Ectodermal cell (in vitro differentiated cells): ENCODE measurements around the gene ADIRF.

Source experiments
- H3K27ac ChIP-seq: 2 replicates; pipeline ENCODE4 v1.7.0; 2013; ENCODE audit warnings: mild to moderate bottlenecking, low read depth, low read length; ENCODE audit not compliant: insufficient read depth, poor library complexity, severe bottlenecking
- H3K27me3 ChIP-seq: 2 replicates; pipeline ENCODE4 v1.7.0; 2013; ENCODE audit warnings: mild to moderate bottlenecking, low read length; ENCODE audit not compliant: insufficient read depth, control insufficient read depth, poor library complexity, severe bottlenecking
- H3K36me3 ChIP-seq: one replicate; pipeline ENCODE4 v1.7.0; 2013; ENCODE audit warnings: low read length; ENCODE audit not compliant: control insufficient read depth, insufficient read depth
- H3K4me1 ChIP-seq: one replicate; pipeline ENCODE4 v1.7.0; 2013; ENCODE audit warnings: low read length; ENCODE audit not compliant: control insufficient read depth, insufficient read depth
- H3K4me3 ChIP-seq: 2 replicates; pipeline ENCODE4 v1.7.0; 2013; ENCODE audit warnings: low read depth, low read length, control low read depth; ENCODE audit not compliant: insufficient read depth
- H3K9me3 ChIP-seq: 2 replicates; pipeline ENCODE4 v1.7.0; 2013; ENCODE audit warnings: mild to moderate bottlenecking, low read length, moderate library complexity; ENCODE audit not compliant: control insufficient read depth
- WGBS, 2 experiments: methylation state at CpG; one replicate each; pipeline ENCODE4 v1.1.7; 2013; ENCODE audit warnings: missing lambda C conversion rate in 2 of 2; 5-methylcytosine and 5-hydroxymethylcytosine counted together

Gene ADIRF

GRCh38 chr10:86961481-86962091, 6.7 kb upstream of the ADIRF start:
- Histone ChIP-seq H3K36me3 (no peaks in the 10 kb centered on the region), H3K27ac (no peak overlapping the region), H3K4me3 (no peak overlapping the region), H3K9me3 (no peaks in the 10 kb centered on the region), H3K27me3 (no peaks in the 10 kb centered on the region), H3K4me1 (peaks cover 21% of the 10 kb centered on the region)
- WGBS, 2 experiments, result 93 to 96% methylated on average over 12 of the region's 12 CpGs

- peaks cover 24% of the 10 kb centered on the region for H3K4me1 ChIP-seq
- H3K27ac ChIP-seq, result no peak overlapping the region
- 92 to 96% methylated on average over 7 of the region's 7 CpGs for WGBS, 2 experiments
- no peaks in the 10 kb centered on the region for H3K36me3 ChIP-seq
- no peaks in the 10 kb centered on the region for H3K9me3 ChIP-seq
- H3K27me3 ChIP-seq, result no peaks in the 10 kb centered on the region
- H3K4me3 ChIP-seq, result no peak overlapping the region
Measured at GRCh38 chr10:86962136-86962980, 5.9 kb upstream of the ADIRF start.

GRCh38 chr10:86962981-86963310, 5.3 kb upstream of the ADIRF start:
- 91 to 95% methylated on average over 7 of the region's 7 CpGs for WGBS, 2 experiments
- no peak overlapping the region for H3K27ac ChIP-seq
- no peaks in the 10 kb centered on the region for H3K27me3 ChIP-seq
- no peaks in the 10 kb centered on the region for H3K9me3 ChIP-seq
- H3K36me3 ChIP-seq, result no peaks in the 10 kb centered on the region
- peaks cover 24% of the 10 kb centered on the region for H3K4me1 ChIP-seq
- H3K4me3 ChIP-seq, result no peak overlapping the region

GRCh38 chr10:86963341-86963919, 4.9 kb upstream of the ADIRF start:
- no peaks in the 10 kb centered on the region for H3K36me3 ChIP-seq
- no peaks in the 10 kb centered on the region for H3K9me3 ChIP-seq
- no peak overlapping the region for H3K27ac ChIP-seq
- 92 to 96% methylated on average over 12 of the region's 12 CpGs for WGBS, 2 experiments
- H3K27me3 ChIP-seq, result no peaks in the 10 kb centered on the region
- no peak overlapping the region for H3K4me3 ChIP-seq
- H3K4me1 ChIP-seq, result peaks cover 24% of the 10 kb centered on the region

GRCh38 chr10:86964061-86964846, 4.0 kb upstream of the ADIRF start:
- H3K27ac ChIP-seq, result no peak overlapping the region
- whole genome bisulfite sequencing, 2 experiments, result 93 to 94% methylated on average over 13 of the region's 13 CpGs
- H3K36me3 ChIP-seq, result no peaks in the 10 kb centered on the region
- no peaks in the 10 kb centered on the region for H3K27me3 ChIP-seq
- peaks cover 21% of the 10 kb centered on the region for H3K4me1 ChIP-seq
- no peaks in the 10 kb centered on the region for H3K9me3 ChIP-seq
- H3K4me3 ChIP-seq, result no peak overlapping the region

- Histone ChIP-seq H3K36me3 (no peaks in the 10 kb centered on the region), H3K4me1 (peaks cover 21% of the 10 kb centered on the region), H3K9me3 (no peaks in the 10 kb centered on the region), H3K27ac (no peak overlapping the region), H3K4me3 (no peak overlapping the region), H3K27me3 (no peaks in the 10 kb centered on the region)
- 87 to 98% methylated on average over 1 to 2 of the region's 2 CpGs for WGBS, 2 experiments
Measured at GRCh38 chr10:86964847-86965190, 3.5 kb upstream of the ADIRF start.

GRCh38 chr10:86965986-86966654, 2.2 kb upstream of the ADIRF start:
- peaks cover 26% of the 10 kb centered on the region for H3K4me1 ChIP-seq
- H3K4me3 ChIP-seq, result no peak overlapping the region
- H3K27me3 ChIP-seq, result peaks cover 4% of the 10 kb centered on the region
- H3K36me3 ChIP-seq, result no peaks in the 10 kb centered on the region
- WGBS, 2 experiments, result 73 to 75% methylated on average over 11 of the region's 11 CpGs
- H3K27ac ChIP-seq, result no peak overlapping the region
- no peaks in the 10 kb centered on the region for H3K9me3 ChIP-seq

GRCh38 chr10:86967481-86967941, 771 bp upstream of the ADIRF start:
- 94% methylated on average over 7 of the region's 7 CpGs for WGBS, 2 experiments
- Histone ChIP-seq H3K27me3 (peaks cover 18% of the 10 kb centered on the region), H3K4me1 (peaks cover 26% of the 10 kb centered on the region), H3K36me3 (no peaks in the 10 kb centered on the region), H3K4me3 (no peak overlapping the region), H3K9me3 (no peaks in the 10 kb centered on the region), H3K27ac (no peak overlapping the region)

GRCh38 chr10:86968994-86969355, 693 bp downstream of the ADIRF start:
- peaks cover 21% of the 10 kb centered on the region for H3K27me3 ChIP-seq
- H3K36me3 ChIP-seq, result no peaks in the 10 kb centered on the region
- peaks cover 26% of the 10 kb centered on the region for H3K4me1 ChIP-seq
- H3K4me3 ChIP-seq, result no peak overlapping the region
- WGBS, 2 experiments, result 93 to 96% methylated on average over 9 of the region's 9 CpGs
- no peak overlapping the region for H3K27ac ChIP-seq
- H3K9me3 ChIP-seq, result no peaks in the 10 kb centered on the region
